ENCODE measurements around the gene KIAA1210. TPM values are rescaled to one million over a fixed set of nuclear protein-coding genes. Genes with fewer than 3 reads are reported as not detected.

Gene KIAA1210
- total RNA-seq, 1 experiment from 2014 or later = not detected

DNA sequence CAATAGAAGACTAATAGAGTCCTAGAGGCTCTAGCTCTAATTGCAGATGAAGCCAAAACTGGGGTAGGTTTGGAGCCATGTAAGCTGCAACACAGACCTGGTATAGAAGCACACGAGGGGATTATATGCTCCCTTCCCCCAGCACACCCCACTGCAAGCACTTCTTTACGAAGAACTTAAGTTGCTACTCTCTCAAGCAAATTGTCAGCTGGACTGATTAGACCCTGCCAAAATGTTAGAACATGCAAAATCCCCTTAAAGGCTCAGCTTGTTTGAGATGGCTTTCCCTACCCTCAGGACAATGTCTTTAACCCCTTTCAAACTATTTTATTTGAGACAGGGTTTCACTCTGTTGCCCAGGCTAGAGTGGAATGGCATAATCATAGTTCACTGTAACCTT is 4.7 kb upstream of the KIAA1210 start:
- BruUV-seq (replicated peaks) = no TSS peak
- no peak for DNase-seq (ENCODE audit: low spot score)
- H3K9me3 ChIP-seq (ENCODE audit: low read depth, low read length, poor library complexity, severe bottlenecking) = no peaks in the 10 kb centered on the region
- ChIA-PET POLR2A (ENCODE audit: low non-redundant PET) (no interaction called here), CTCF (no interaction called here)
- TF ChIP-seq EZH2 (IDR thresholded peaks at IDR 0.05; ENCODE audit: borderline replicate concordance, low read depth, low read length, poor library complexity, severe bottlenecking) = no peak
- TF ChIP-seq, protein P1, sequence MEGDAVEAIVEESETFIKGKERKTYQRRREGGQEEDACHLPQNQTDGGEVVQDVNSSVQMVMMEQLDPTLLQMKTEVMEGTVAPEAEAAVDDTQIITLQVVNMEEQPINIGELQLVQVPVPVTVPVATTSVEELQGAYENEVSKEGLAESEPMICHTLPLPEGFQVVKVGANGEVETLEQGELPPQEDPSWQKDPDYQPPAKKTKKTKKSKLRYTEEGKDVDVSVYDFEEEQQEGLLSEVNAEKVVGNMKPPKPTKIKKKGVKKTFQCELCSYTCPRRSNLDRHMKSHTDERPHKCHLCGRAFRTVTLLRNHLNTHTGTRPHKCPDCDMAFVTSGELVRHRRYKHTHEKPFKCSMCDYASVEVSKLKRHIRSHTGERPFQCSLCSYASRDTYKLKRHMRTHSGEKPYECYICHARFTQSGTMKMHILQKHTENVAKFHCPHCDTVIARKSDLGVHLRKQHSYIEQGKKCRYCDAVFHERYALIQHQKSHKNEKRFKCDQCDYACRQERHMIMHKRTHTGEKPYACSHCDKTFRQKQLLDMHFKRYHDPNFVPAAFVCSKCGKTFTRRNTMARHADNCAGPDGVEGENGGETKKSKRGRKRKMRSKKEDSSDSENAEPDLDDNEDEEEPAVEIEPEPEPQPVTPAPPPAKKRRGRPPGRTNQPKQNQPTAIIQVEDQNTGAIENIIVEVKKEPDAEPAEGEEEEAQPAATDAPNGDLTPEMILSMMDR (conservative IDR thresholded peaks at IDR 0.05; ENCODE audit: low read depth, low read length) = no peak
- no peak overlapping the region for H3K4me3 ChIP-seq (ENCODE audit: low read depth, low read length, poor library complexity, severe bottlenecking)
- H3K27me3 ChIP-seq (replicated peaks; ENCODE audit: insufficient read depth, low read depth, low read length, poor library complexity) = no peaks in the 10 kb centered on the region
- H3K4me1 ChIP-seq (ENCODE audit: insufficient read depth, low read length, poor library complexity, severe bottlenecking) = no peaks in the 10 kb centered on the region
- H3K36me3 ChIP-seq (ENCODE audit: insufficient read depth, low read length, poor library complexity, severe bottlenecking) = no peaks in the 10 kb centered on the region
- intact Hi-C loops (cut with micrococcal nuclease; ENCODE audit: unreplicated experiment) = no loop called here
- H3K27ac ChIP-seq (ENCODE audit: low read depth, low read length, poor library complexity, severe bottlenecking) = no peak overlapping the region

DNA sequence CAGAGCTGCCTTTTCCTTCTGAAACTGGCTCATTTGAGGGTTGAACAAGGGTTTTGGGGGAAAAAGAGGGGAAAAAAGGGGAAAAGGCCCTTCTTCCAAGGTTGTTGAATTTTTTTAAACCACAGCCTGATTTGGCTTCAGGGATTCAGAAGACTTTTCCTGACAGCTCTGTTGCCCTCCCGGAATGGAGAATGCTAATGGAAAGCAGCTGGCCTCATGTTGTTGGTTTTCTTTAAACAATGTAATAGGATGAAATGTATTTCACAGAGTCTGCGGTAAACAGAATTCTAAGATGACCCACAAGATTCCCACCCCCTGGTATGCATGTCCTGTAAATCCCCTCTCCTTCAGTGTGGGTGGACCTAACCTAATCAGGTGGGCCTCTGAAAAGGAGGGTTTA is 3.3 kb upstream of the KIAA1210 start:
- intact Hi-C loops (cut with micrococcal nuclease; ENCODE audit: unreplicated experiment) = no loop called here
- Histone ChIP-seq H3K27ac (ENCODE audit: low read depth, low read length, poor library complexity, severe bottlenecking) (no peak overlapping the region), H3K4me1 (ENCODE audit: insufficient read depth, low read length, poor library complexity, severe bottlenecking) (no peaks in the 10 kb centered on the region), H3K4me3 (ENCODE audit: low read depth, low read length, poor library complexity, severe bottlenecking) (no peak overlapping the region), H3K27me3 (replicated peaks; ENCODE audit: insufficient read depth, low read depth, low read length, poor library complexity) (no peaks in the 10 kb centered on the region), H3K9me3 (ENCODE audit: low read depth, low read length, poor library complexity, severe bottlenecking) (no peaks in the 10 kb centered on the region), H3K36me3 (ENCODE audit: insufficient read depth, low read length, poor library complexity, severe bottlenecking) (no peaks in the 10 kb centered on the region)
- TF ChIP-seq, protein P1 (conservative IDR thresholded peaks at IDR 0.05; ENCODE audit: low read depth, low read length) = no peak
- no peak for TF ChIP-seq EZH2 (IDR thresholded peaks at IDR 0.05; ENCODE audit: borderline replicate concordance, low read depth, low read length, poor library complexity, severe bottlenecking)
- no peak for DNase-seq (ENCODE audit: low spot score)
- no TSS peak for BruUV-seq (replicated peaks)
- ChIA-PET POLR2A (ENCODE audit: low non-redundant PET) (no interaction called here), CTCF (no interaction called here)

DNA sequence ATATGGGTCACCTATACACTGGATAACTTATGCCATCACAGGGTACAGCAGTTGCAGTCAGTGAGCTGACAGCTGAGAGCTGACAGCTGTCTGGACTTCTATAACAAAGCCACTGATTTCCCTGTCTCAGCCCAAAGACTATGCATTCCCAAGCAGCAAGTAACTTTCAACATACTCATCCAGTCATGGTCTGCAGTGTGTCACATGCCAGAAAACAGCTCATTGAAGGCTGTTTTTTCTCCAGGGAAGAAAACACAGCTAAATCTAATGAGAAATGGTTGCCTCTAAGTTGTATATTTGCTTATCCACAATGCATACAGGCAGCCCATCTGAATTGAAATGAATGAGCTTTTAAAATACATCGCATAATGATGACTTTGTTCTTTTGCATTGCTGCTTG is 6.3 kb downstream of the KIAA1210 start:
- intact Hi-C loops (cut with micrococcal nuclease; ENCODE audit: unreplicated experiment) = loop anchor here (2.0 to 5.0 kb wide), 2 partner anchors 97 to 146 kb away; no protein-coding TSS in a partner anchor
- no peak overlapping the region for H3K4me3 ChIP-seq (ENCODE audit: low read depth, low read length, poor library complexity, severe bottlenecking)
- TF ChIP-seq, protein P1 (conservative IDR thresholded peaks at IDR 0.05; ENCODE audit: low read depth, low read length) = no peak
- TF ChIP-seq EZH2 (IDR thresholded peaks at IDR 0.05; ENCODE audit: borderline replicate concordance, low read depth, low read length, poor library complexity, severe bottlenecking) = no peak
- no TSS peak for BruUV-seq (replicated peaks)
- no peaks in the 10 kb centered on the region for H3K36me3 ChIP-seq (ENCODE audit: insufficient read depth, low read length, poor library complexity, severe bottlenecking)
- ChIA-PET CTCF (interaction anchor here (0.6 kb wide), 1 partner anchor 167 kb away, joined by 3 read pairs; no protein-coding TSS in a partner anchor), POLR2A (ENCODE audit: low non-redundant PET) (no interaction called here)
- H3K27me3 ChIP-seq (replicated peaks; ENCODE audit: insufficient read depth, low read depth, low read length, poor library complexity) = no peaks in the 10 kb centered on the region
- no peaks in the 10 kb centered on the region for H3K9me3 ChIP-seq (ENCODE audit: low read depth, low read length, poor library complexity, severe bottlenecking)
- no peak for DNase-seq (ENCODE audit: low spot score)
- no peaks in the 10 kb centered on the region for H3K4me1 ChIP-seq (ENCODE audit: insufficient read depth, low read length, poor library complexity, severe bottlenecking)
- no peak overlapping the region for H3K27ac ChIP-seq (ENCODE audit: low read depth, low read length, poor library complexity, severe bottlenecking)

Data from A673 (cell line).